ENCODE measurements around the gene TMEM222. TPM values are rescaled to one million over a fixed set of nuclear protein-coding genes. Genes with fewer than 3 reads are reported as not detected.
"Not testable (repeated sequence)": the region's sequence is repeated elsewhere in the genome, so short reads cannot be mapped to it uniquely, and the experiment has no call there.

TMEM222 gene
- polyA plus RNA-seq, 12 donors: 19.9 to 25.4 (median 23.3) TPM; not detected in 1

DNA sequence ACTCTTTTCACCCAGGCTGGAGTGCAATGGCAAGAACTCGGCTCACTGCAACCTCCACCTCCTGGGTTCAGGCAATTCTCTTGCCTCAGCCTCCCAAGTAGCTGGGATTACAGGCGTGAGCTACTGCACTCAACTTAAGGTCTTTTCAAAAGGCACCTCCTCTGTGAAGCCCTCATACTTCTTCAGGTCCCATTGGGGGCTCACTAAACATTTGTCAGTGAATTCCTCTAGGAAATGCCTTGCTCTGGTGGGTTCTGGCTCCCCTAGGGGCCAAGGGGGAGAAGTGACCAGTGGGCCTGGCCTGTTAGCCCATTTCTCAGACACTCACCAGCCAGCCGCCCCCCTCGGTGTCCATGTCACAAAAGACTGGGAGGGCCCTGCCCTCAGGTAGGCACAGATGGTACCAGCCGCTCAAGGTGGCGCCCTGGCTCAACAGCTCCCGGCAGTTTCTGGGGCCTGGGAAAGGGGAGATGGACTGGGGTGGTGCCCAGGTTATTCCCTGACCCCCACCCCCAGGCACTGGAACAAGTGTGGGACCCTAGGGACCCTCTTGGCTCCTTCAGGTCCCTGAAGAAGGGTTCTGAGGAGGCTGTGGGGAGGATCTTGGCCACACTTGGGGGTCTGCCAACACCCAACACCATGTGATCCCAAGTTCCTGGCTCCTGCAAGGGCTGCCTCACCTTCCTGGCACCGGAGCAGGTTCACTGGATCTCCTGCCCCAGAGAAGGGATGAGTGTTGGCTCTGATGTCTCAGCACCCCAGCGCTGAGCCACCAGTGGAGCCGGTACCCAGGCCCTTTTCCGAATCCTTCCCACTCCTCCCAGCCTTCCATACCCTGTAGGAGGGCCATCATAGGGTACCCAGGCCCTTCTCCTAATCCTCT, 51.1 kb downstream of the TMEM222 start:
- DNase-seq: no peak

DNA sequence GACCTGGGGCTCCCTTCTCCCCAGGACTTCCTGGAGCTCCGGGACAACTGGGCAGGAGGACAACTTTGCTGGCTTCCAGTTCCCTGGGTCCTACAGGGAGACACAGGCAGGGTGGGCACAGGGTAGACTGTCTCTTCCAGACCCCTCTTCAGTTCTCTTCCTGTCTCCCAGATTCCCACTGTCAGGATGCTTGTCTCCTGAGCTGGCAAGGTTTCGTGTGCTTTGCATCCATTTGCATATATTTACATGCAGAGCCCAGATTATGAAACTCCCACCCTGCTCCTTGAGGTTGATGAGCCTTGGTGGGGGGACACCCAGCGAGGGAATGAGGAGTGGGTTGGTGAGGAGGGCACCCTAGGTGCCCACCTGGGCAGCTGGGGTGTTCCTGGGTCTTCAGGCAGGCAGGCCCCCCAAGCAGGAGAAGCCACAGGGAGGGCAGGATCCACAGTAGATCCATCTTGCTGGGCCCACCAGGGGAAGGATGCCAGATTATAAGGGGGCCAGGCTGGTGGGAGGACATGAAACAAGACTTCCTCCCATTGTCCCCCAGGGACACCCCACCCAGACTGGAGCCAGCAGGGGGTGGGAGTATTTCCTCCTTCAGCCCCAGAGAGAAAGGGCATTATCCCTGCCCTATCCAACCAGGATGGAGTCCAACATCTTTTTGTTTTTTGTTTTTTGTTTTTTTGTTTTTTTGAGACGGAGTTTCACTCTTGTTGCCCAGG, 52.6 kb downstream of the TMEM222 start, which contains the start of gene FCN3:
Gene FCN3, minus strand, starts transcription at position 463 of the 725 bp plus-strand sequence. Its CDS starts 6 bp downstream, at position 457.
- DNase-seq: no peak

GRCh38 chr1:27377760-27378495, 56.0 kb downstream of the TMEM222 start:
- no peak for DNase-seq

- DNase-seq: no peak
Observed at GRCh38 chr1:27379564-27380122, 57.7 kb downstream of the TMEM222 start.

DNA sequence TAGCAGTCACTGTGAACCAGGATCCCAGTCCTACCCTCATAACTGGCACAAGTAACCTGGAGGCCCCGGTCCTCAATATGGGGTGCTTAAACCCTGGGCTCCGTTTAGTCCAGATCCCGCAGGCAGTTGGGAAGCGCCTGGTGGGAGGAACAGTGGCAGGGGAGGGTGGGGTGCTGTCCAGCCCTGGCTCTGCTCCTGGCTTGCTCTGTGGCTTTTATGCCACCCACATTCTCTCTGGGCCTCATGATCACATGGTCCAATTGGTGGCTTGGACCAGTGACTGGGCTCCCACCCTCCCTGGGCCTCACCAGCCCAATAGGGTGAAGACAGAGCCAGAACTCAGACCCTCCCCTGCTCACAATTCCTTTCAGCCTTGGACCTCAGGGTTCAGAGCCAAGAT, 58.3 kb downstream of the TMEM222 start:
- DNase-seq: no peak

GRCh38 chr1:27380766-27381733, 59.1 kb downstream of the TMEM222 start:
- no peak for DNase-seq

GRCh38 chr1:27381969-27382762, 60.2 kb downstream of the TMEM222 start:
- DNase-seq: no peak

GRCh38 chr1:27383039-27383605, 61.2 kb downstream of the TMEM222 start, which contains the start of gene CD164L2:
Gene CD164L2 (minus strand): TSS chr1:27383333. CDS start chr1:27383239, 94 bp downstream.
- no peak for DNase-seq

GRCh38 chr1:27383661-27384060, 61.7 kb downstream of the TMEM222 start:
- DNase-seq: no peak

GRCh38 chr1:27384797-27385196, 62.8 kb downstream of the TMEM222 start:
- DNase-seq: not testable (repeated sequence)

Other genes starting within 250 kb of the TMEM222 start
- gene SLC9A1, start 167.0 kb upstream of the TMEM222 start, polyA plus RNA-seq (ENCODE audit: insufficient read length in 12 of 12): 10 to 100 TPM in 11 of 12 donors, not detected in 1; 11.4 to 39.4 (median 15.3) TPM
- 10 to 100 TPM in 11 of 12 donors, not detected in 1; 23.0 to 35.5 (median 28.9) TPM for gene WDTC1, start 87.5 kb upstream of the TMEM222 start, polyA plus RNA-seq (ENCODE audit: insufficient read length in 12 of 12)
- gene SYTL1, start 19.9 kb downstream of the TMEM222 start, polyA plus RNA-seq (ENCODE audit: insufficient read length in 12 of 12): 10 to 100 TPM in 2 of 12 donors, 1 to 10 TPM in 2, under 1 TPM in 7, not detected in 1; 0.38 to 19.4 (median 0.83) TPM
- 10 to 100 TPM in 5 of 12 donors, 1 to 10 TPM in 6, not detected in 1; 6.4 to 24.0 (median 9.9) TPM for gene MAP3K6, start 44.8 kb downstream of the TMEM222 start, polyA plus RNA-seq (ENCODE audit: insufficient read length in 12 of 12)
- gene FCN3, start 52.7 kb downstream of the TMEM222 start, polyA plus RNA-seq (ENCODE audit: insufficient read length in 12 of 12): under 1 TPM in 10 of 12 donors, not detected in 2; 0.16 to 0.73 (median 0.39) TPM
- under 1 TPM in 2 of 12 donors, not detected in 10; 0.12 to 0.55 TPM for gene CD164L2, start 61.2 kb downstream of the TMEM222 start, polyA plus RNA-seq (ENCODE audit: insufficient read length in 12 of 12)
- gene GPR3, start 70.5 kb downstream of the TMEM222 start, polyA plus RNA-seq (ENCODE audit: insufficient read length in 12 of 12): under 1 TPM in 10 of 12 donors, not detected in 2; 0.38 to 0.95 (median 0.59) TPM
- 100 to 1,000 TPM in 2 of 12 donors, 10 to 100 TPM in 10; 71.9 to 930 (median 83.1) TPM for gene WASF2, start 168.0 kb downstream of the TMEM222 start, polyA plus RNA-seq (ENCODE audit: insufficient read length in 12 of 12)